GM23338 (cell line): ENCODE data around the gene OTOG.

Experiments used
- CREB1 ChIP-seq: fragments of 250-450 bp; sonication (Bioruptor Pico); IDR thresholded peaks from 2 replicates; pipeline ENCODE4 v1.5.0; 2020; ENCODE audit warnings: low read depth, mild to moderate bottlenecking, moderate library complexity
- EZH2 ChIP-seq: fragments of 200-600 bp; sonication (generic); IDR thresholded peaks from one replicate; pipeline ENCODE4 v1.8.0; 2017; ENCODE audit warnings: antibody characterized with exemption, mild to moderate bottlenecking, low read depth; ENCODE audit not compliant: unreplicated experiment
- EZH2phosphoT487 ChIP-seq: fragments of 200-600 bp; sonication (generic); IDR thresholded peaks from one replicate; pipeline ENCODE4 v1.8.1; 2018; ENCODE audit warnings: antibody characterized with exemption; ENCODE audit not compliant: unreplicated experiment
- JUNB ChIP-seq: IDR thresholded peaks from one replicate; pipeline ENCODE4 v1.6.1; 2016; ENCODE audit warnings: antibody characterized with exemption; ENCODE audit not compliant: unreplicated experiment
- NANOG ChIP-seq: IDR thresholded peaks from 2 replicates; pipeline ENCODE4 v1.6.1; 2016; ENCODE audit warnings: antibody characterized with exemption, borderline replicate concordance
- POLR2AphosphoS5 ChIP-seq: IDR thresholded peaks from 2 replicates; pipeline ENCODE4 v1.6.1; 2016; ENCODE audit warnings: antibody characterized with exemption, low read depth
- STAT1 ChIP-seq: IDR thresholded peaks from one replicate; pipeline ENCODE4 v1.6.1; 2016; ENCODE audit warnings: antibody characterized with exemption; ENCODE audit not compliant: unreplicated experiment
- ZNF114 ChIP-seq: fragments of 250-450 bp; sonication (Bioruptor Pico); IDR thresholded peaks from 2 replicates; pipeline ENCODE4 v1.5.0; 2020; ENCODE audit warnings: mild to moderate bottlenecking, moderate library complexity
- ZNF331 ChIP-seq: fragments of 250-450 bp; sonication (Bioruptor Pico); IDR thresholded peaks from 2 replicates; pipeline ENCODE4 v1.5.0; 2020; ENCODE audit warnings: low read depth, mild to moderate bottlenecking, moderate library complexity
- TF ChIP-seq, protein P1 (sequence below), 2 experiments: fragments of 200-600 bp in 1 of 2; sonication (generic) in 1 of 2; conservative IDR thresholded peaks; 2 replicates each; pipeline versions ENCODE4 v1.5.1 to v1.6.1; 2016 to 2017; ENCODE audit warnings: antibody characterized with exemption in 2 of 2, low read depth in 2 of 2, mild to moderate bottlenecking in 2 of 2, moderate library complexity in 1 of 2
- TF ChIP-seq, protein P2 (sequence below): IDR thresholded peaks from one replicate; pipeline ENCODE4 v1.6.1; 2018; ENCODE audit warnings: antibody characterized with exemption; ENCODE audit not compliant: unreplicated experiment
- TF ChIP-seq, protein P3 (sequence below): IDR thresholded peaks from 2 replicates; pipeline ENCODE4 v1.6.1; 2016; ENCODE audit warnings: antibody characterized with exemption
- TF ChIP-seq, protein P4 (sequence below): fragments of 250-450 bp; sonication (Bioruptor Pico); IDR thresholded peaks from 2 replicates; pipeline ENCODE4 v1.5.0; 2020; ENCODE audit warnings: mild to moderate bottlenecking, moderate library complexity

DNA sequence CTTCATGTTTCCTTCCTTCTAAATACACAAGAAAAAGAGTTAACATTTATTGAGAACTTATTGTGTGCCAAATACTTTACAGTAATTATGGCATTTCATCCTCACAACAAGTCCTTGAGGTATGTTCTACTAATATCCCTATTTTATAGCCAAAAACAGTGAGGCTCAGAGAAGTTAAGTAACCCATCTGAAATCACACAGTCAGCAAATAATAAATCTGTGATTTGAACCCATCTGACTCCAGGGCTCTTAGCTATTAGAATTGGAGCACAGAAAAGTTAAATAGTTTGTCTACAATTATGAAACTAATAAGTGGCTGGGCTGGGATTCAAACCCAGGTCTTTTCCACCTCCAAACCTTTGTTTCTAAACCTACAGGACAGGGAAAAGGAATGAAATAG lies 135.8 kb downstream of the OTOG start:
- TF ChIP-seq POLR2AphosphoS5: no peak
- TF ChIP-seq, protein P1, sequence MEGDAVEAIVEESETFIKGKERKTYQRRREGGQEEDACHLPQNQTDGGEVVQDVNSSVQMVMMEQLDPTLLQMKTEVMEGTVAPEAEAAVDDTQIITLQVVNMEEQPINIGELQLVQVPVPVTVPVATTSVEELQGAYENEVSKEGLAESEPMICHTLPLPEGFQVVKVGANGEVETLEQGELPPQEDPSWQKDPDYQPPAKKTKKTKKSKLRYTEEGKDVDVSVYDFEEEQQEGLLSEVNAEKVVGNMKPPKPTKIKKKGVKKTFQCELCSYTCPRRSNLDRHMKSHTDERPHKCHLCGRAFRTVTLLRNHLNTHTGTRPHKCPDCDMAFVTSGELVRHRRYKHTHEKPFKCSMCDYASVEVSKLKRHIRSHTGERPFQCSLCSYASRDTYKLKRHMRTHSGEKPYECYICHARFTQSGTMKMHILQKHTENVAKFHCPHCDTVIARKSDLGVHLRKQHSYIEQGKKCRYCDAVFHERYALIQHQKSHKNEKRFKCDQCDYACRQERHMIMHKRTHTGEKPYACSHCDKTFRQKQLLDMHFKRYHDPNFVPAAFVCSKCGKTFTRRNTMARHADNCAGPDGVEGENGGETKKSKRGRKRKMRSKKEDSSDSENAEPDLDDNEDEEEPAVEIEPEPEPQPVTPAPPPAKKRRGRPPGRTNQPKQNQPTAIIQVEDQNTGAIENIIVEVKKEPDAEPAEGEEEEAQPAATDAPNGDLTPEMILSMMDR (conservative IDR thresholded peaks at IDR 0.05; ENCODE audit: low read depth in 2 of 2): no peak
- TF ChIP-seq, protein P2, sequence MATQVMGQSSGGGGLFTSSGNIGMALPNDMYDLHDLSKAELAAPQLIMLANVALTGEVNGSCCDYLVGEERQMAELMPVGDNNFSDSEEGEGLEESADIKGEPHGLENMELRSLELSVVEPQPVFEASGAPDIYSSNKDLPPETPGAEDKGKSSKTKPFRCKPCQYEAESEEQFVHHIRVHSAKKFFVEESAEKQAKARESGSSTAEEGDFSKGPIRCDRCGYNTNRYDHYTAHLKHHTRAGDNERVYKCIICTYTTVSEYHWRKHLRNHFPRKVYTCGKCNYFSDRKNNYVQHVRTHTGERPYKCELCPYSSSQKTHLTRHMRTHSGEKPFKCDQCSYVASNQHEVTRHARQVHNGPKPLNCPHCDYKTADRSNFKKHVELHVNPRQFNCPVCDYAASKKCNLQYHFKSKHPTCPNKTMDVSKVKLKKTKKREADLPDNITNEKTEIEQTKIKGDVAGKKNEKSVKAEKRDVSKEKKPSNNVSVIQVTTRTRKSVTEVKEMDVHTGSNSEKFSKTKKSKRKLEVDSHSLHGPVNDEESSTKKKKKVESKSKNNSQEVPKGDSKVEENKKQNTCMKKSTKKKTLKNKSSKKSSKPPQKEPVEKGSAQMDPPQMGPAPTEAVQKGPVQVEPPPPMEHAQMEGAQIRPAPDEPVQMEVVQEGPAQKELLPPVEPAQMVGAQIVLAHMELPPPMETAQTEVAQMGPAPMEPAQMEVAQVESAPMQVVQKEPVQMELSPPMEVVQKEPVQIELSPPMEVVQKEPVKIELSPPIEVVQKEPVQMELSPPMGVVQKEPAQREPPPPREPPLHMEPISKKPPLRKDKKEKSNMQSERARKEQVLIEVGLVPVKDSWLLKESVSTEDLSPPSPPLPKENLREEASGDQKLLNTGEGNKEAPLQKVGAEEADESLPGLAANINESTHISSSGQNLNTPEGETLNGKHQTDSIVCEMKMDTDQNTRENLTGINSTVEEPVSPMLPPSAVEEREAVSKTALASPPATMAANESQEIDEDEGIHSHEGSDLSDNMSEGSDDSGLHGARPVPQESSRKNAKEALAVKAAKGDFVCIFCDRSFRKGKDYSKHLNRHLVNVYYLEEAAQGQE: no peak
- no peak for TF ChIP-seq EZH2
- TF ChIP-seq EZH2phosphoT487: no peak
- no peak for TF ChIP-seq ZNF331
- TF ChIP-seq, protein P3, sequence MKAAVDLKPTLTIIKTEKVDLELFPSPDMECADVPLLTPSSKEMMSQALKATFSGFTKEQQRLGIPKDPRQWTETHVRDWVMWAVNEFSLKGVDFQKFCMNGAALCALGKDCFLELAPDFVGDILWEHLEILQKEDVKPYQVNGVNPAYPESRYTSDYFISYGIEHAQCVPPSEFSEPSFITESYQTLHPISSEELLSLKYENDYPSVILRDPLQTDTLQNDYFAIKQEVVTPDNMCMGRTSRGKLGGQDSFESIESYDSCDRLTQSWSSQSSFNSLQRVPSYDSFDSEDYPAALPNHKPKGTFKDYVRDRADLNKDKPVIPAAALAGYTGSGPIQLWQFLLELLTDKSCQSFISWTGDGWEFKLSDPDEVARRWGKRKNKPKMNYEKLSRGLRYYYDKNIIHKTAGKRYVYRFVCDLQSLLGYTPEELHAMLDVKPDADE: no peak
- no peak for TF ChIP-seq CREB1 (CRISPR knock-in tag)
- TF ChIP-seq JUNB: no peak
- no peak for TF ChIP-seq ZNF114 (CRISPR knock-in tag)
- TF ChIP-seq STAT1: no peak
- no peak for TF ChIP-seq NANOG
- TF ChIP-seq, protein P4, sequence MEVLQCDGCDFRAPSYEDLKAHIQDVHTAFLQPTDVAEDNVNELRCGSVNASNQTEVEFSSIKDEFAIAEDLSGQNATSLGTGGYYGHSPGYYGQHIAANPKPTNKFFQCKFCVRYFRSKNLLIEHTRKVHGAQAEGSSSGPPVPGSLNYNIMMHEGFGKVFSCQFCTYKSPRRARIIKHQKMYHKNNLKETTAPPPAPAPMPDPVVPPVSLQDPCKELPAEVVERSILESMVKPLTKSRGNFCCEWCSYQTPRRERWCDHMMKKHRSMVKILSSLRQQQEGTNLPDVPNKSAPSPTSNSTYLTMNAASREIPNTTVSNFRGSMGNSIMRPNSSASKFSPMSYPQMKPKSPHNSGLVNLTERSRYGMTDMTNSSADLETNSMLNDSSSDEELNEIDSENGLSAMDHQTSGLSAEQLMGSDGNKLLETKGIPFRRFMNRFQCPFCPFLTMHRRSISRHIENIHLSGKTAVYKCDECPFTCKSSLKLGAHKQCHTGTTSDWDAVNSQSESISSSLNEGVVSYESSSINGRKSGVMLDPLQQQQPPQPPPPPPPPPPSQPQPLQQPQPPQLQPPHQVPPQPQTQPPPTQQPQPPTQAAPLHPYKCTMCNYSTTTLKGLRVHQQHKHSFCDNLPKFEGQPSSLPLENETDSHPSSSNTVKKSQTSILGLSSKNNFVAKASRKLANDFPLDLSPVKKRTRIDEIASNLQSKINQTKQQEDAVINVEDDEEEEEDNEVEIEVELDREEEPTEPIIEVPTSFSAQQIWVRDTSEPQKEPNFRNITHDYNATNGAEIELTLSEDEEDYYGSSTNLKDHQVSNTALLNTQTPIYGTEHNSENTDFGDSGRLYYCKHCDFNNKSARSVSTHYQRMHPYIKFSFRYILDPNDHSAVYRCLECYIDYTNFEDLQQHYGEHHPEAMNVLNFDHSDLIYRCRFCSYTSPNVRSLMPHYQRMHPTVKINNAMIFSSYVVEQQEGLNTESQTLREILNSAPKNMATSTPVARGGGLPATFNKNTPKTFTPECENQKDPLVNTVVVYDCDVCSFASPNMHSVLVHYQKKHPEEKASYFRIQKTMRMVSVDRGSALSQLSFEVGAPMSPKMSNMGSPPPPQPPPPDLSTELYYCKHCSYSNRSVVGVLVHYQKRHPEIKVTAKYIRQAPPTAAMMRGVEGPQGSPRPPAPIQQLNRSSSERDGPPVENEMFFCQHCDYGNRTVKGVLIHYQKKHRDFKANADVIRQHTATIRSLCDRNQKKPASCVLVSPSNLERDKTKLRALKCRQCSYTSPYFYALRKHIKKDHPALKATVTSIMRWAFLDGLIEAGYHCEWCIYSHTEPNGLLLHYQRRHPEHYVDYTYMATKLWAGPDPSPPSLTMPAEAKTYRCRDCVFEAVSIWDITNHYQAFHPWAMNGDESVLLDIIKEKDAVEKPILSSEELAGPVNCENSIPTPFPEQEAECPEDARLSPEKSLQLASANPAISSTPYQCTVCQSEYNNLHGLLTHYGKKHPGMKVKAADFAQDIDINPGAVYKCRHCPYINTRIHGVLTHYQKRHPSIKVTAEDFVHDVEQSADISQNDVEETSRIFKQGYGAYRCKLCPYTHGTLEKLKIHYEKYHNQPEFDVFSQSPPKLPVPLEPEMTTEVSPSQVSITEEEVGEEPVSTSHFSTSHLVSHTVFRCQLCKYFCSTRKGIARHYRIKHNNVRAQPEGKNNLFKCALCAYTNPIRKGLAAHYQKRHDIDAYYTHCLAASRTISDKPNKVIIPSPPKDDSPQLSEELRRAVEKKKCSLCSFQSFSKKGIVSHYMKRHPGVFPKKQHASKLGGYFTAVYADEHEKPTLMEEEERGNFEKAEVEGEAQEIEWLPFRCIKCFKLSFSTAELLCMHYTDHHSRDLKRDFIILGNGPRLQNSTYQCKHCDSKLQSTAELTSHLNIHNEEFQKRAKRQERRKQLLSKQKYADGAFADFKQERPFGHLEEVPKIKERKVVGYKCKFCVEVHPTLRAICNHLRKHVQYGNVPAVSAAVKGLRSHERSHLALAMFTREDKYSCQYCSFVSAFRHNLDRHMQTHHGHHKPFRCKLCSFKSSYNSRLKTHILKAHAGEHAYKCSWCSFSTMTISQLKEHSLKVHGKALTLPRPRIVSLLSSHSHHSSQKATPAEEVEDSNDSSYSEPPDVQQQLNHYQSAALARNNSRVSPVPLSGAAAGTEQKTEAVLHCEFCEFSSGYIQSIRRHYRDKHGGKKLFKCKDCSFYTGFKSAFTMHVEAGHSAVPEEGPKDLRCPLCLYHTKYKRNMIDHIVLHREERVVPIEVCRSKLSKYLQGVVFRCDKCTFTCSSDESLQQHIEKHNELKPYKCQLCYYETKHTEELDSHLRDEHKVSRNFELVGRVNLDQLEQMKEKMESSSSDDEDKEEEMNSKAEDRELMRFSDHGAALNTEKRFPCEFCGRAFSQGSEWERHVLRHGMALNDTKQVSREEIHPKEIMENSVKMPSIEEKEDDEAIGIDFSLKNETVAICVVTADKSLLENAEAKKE (CRISPR knock-in tag): no peak
